SH-SY5Y (cell line): ENCODE measurements around the gene EVA1A.
A peak's percentile ranks its signal among the peaks of the same experiment; 100 is the strongest.

Experiments
- GATA2 ChIP-seq: IDR thresholded peaks from 2 replicates; pipeline ENCODE4 v1.6.1; 2011; ENCODE audit warnings: mild to moderate bottlenecking, low read depth, low read length
- GATA3 ChIP-seq: IDR thresholded peaks from 2 replicates; pipeline ENCODE4 v1.6.1; 2011; ENCODE audit warnings: low read depth, mild to moderate bottlenecking, low read length, moderate library complexity

The EVA1A gene

DNA sequence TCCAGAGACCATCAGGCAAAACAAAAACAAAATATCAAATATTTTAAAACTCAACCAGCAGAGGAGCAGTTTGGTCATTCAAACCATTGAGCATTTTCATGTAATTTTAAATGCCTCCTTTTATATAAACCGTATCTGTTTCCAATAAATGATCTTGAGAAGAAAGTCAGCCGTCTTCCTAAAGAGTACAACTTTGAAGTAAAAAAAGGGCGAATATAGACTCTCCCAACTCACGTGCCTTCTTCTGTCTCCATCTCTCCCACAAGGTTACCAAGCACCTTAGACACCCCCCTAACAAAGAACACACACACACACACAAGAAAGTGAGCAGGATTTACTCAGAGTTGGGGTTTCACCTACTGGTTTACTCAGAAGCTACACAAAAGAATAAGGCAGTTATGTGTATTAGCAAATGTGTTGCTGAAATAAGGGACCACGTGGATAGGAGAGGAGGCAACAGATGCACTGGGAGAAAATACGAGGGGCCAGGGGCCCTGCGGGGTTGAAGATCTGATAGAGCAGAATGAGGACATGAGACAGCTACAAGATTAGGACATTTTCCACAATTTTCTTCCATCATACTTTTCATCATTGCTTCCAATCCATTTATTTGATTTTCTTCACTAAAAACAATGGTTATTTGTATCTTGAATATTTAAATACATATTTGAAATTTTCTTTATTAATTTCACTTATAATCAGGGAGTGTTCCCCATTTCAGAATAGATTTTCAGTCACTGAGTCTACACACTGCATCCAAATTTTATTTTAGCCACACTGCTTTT lies 45.0 kb downstream of the EVA1A start:
- TF ChIP-seq GATA3 = no peak
- TF ChIP-seq GATA2 = no peak

DNA sequence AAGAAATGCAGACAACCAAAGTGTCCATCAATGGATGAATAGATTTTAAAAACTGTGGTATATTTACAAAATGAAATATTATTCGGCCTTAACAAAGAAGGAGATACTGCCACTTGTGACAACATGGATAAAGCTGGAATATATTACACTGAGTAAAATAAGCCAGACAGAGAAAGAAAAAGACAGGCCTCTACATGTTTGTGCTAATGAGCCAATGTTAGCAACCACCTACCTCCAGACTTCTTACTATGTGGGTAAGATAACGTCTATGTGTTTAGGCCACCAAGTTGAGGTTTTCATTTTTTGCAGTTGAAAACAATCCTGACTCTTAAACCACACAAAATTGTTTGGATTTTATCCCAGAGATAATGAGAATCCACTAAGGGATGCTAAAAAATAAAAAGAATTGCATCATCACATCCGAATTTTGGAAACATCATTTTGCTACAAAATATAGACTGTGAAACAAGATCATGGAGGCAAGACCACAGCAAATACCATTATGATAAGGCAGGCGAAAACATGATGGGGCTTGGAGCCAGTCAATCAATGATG lies 47.0 kb downstream of the EVA1A start:
- no peak for TF ChIP-seq GATA2
- no peak for TF ChIP-seq GATA3

DNA sequence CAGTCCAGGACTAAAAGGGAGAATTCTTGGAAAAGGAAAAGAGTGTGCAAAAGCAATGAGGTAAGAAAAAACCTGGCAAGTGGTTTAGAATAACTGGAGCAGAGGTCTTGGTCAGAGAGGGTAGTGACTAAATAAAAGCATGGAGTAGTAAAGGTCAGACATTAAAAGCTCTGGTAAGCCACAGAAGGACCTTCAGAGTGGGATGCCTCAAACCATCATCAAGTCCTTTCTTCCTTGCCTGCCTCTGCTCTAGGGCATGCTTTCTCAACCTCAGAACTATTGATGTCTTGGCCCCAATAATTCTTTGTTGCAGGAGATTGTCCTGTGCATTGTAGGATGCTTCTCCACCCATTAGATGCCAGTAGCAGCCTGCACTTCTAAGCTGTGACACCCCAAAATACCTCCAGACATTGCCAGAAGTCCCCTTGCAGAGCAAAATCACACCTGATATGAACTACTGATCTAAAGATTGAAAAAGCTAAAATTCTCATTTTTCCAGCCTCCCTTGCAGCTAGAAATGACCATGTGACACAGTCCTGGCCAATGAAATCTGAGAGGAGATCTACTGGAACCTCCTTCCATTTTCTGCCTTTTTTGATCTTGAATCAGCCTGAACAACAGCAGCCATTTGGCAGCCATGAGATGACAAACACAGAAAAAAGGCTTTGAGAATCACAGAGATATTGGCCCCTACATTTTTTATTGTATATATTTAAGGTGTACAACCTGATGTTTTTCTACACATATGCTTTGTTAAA lies 48.1 kb downstream of the EVA1A start:
- TF ChIP-seq GATA2 (no peak), GATA3 (no peak)

DNA sequence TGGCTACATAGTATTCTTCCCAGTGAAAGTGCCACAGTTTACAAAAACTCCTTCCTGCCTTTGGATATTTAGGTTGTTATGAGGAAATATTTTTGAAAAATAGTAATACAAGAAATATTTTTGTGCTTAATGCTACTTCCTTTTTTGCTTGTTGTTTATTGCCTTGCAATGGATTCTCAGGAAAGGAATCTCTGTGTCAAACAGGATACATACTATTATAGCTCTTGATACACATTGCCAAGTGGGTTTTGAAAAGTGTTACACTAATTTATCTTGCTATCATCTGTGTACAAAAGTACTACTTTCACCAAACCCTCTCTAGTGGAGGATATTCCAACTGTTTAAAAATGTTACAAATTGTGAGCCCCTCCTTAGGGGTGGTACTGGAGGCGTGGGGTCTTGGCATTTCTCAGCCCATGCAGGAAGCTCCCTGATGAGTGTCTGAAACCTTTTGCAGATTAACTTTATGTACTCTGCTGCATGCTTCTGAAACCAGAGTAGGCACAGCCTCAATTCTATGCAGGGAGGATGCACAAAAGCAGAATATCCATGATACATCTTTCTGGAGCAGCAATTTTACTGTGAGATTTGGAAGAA lies 54.5 kb downstream of the EVA1A start:
- TF ChIP-seq GATA3 (no peak), GATA2 (no peak)

DNA sequence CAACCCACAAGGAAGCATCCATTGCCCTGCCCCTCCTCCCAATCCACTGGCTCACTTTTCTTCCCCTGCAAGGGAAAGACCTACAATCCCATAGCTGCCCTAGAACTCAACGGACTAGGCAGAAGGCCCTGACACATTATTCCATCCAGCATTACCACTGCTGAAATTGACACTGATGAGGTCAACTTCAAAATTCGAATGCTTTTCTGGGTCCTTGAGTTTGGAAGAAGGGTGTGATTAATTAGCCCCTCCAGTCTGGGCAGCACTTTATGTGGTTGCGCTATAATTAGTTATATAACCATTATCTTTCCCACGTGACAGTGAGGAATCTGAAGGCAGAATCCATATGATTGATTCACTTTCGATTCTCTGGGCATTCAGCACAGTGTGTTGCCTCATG lies 55.7 kb downstream of the EVA1A start:
- no peak for TF ChIP-seq GATA2
- TF ChIP-seq GATA3 = no peak

DNA sequence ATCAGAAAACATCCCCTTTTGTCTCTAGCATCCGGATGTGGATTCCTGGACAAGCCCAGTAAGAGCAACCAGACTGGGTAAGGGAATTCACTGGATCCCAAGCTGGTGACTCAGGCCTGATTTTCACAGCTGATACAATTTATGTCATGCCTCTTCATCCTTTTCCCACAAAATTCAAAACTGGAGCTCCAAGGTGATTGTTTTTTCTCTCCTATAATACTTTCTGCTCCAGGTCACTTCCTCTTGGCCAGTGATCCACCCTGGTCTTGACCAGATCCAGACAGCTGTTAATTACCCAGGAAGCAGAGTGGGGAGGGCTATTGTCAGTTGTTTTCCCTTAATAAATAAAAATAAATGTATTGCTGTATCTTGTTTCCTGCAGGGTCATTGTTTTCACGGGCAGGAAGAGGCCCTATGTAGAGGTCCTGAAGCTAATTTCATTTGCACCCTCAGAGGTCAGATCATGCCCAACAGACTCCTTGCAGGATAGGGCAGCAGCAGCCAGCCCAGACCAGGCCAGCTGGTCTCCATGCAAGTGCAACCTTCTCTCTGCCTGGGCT lies 57.6 kb downstream of the EVA1A start:
- TF ChIP-seq GATA3 (no peak), GATA2 (no peak)

DNA sequence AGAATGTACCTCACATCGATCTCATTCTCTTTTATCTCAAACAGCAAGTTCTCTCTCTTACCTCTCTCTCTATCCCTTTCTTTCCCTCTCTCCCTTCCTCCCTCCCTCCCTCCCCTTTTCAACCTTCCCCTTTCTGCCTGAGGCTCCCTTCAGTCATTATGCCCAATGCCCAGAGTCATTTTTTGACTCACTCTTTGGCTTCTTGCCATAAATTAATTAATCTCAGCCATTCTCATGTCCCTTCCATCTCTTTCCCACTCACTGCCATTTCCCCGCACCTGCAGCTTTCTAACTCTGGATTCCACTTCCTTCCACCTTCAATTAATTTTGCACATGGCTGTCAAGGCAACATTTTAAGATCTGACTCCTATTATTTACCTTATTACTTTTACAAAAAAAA lies 60.1 kb downstream of the EVA1A start:
- TF ChIP-seq GATA3 (no peak), GATA2 (no peak)

DNA sequence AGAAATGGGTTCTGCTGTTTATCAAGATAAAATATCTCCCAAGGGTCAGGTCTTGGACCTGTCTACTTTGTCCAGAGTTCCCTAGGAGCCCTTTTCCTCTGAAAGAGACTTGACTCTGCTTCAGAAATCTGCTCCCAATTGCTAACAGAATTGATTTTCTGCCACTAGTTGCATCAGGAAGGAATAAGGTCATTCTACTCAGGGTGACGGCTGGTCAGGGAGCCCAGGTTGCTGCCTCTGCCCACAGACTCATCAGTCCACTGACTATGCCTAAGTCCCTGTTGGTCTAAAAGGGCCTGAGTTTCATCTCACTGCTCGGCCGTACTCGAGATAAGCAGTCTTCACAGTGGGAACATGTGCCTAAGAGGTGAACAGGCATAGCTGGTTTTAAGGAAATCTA lies 61.2 kb downstream of the EVA1A start:
- TF ChIP-seq GATA3 (no peak), GATA2 (no peak)

DNA sequence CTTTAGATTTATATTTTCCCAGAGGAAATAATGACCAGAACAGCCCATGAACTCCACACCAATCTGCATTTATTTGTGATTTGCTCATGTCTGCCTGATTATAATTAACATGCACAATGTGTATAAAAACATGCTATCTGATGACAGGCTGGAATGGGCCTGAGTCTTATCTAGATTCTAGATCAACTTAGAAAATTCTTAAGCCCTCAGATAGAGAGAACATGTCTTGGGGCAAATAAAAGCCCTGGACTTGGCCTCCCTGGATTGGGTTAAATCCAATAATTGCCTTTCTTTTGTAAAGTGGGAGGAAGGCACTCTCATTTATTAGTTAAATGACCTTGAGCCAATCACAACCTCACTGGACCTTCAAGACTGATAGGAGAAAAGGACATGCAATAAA lies 61.8 kb downstream of the EVA1A start:
- TF ChIP-seq GATA2 (no peak), GATA3 (no peak)

DNA sequence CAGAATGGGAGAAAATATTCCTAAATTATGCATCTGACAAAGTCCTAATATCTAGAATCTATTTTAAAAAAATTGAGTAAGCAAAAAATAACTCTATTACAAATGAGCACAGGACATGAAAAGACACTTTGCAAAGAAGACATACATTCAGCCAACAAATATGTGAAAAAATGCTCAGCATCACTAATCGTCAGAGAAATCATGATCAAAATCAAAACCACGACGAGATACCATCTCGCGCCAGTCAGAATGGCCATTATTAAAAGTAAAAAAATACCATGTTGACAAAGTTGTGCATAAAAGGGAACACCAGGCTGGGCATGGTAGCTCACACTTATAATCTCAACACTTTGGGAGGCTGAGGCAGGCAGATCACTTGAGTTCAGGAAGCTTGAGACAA lies 63.5 kb downstream of the EVA1A start:
- TF ChIP-seq GATA3 = no peak
- no peak for TF ChIP-seq GATA2

DNA sequence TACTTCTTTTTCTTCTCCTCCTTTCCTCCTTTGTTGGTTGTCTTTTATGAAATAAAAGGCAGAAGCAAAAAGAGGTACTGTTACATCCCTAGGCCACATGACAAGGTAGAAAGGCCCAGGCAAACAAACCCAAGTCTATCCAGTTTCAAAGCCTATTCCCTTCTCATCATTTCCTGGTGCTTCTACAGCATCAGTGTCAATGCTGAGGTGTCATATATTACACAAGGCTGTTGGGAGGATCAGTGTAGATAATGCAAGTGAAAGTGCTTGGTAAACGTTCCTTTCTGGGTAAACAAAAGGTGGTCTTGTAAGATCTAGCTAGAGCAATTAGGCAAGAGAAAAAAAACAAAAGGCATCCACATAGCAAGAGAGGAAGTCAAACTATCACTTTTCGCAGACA lies 64.9 kb downstream of the EVA1A start:
- no peak for TF ChIP-seq GATA2
- TF ChIP-seq GATA3 = no peak

DNA sequence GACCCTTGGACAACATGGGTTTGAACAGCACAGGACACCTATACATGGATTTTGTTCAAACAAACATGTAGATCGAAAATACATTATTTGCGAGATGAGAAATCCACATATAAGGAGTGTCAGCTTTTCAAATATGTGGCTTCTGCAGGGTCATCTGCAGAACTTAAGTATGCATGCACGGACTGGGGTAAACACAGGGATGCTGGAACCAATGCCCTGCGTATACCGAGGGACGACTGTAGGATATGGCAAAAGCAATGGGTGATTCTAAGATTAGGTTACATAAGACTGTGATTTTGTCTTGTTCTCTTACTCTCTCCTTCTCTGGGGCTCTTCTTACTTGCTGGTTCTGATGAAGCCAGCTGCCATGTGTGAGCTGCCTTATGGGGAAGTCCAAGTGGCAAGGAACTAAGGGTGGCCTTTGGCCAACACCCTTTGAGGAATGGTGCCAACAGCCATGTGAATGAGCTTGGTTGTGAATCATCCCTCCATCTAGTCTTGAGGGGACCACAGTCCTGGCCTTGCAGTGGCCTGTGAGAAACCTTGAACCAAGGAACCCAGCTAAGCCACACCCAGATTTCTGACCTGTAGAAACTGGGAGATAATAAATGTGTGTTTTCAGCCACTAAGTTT lies 66.5 kb downstream of the EVA1A start:
- no peak for TF ChIP-seq GATA2
- no peak for TF ChIP-seq GATA3

DNA sequence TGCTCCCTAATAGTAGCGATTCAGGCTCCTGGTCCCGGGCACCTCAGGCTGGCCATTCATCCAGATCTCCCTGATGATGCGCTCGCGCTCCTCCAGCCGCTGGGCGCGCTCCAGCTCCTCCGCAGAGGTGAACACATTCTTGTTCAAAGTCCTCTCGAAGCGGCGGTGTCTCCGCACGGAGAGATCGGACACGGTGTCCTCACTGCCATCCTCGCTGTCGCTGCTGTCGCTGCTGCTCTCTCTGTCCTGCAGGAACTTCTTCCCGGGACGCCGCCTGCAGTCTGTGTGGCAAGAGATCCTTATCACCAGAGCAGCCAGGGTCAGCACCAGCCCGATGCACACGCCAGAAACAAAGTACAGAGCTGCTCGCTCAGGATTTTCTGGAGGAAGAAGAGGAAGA lies 67.5 kb downstream of the EVA1A start:
- peak; percentile 100 for TF ChIP-seq GATA2
- peak; percentile 93 for TF ChIP-seq GATA3

DNA sequence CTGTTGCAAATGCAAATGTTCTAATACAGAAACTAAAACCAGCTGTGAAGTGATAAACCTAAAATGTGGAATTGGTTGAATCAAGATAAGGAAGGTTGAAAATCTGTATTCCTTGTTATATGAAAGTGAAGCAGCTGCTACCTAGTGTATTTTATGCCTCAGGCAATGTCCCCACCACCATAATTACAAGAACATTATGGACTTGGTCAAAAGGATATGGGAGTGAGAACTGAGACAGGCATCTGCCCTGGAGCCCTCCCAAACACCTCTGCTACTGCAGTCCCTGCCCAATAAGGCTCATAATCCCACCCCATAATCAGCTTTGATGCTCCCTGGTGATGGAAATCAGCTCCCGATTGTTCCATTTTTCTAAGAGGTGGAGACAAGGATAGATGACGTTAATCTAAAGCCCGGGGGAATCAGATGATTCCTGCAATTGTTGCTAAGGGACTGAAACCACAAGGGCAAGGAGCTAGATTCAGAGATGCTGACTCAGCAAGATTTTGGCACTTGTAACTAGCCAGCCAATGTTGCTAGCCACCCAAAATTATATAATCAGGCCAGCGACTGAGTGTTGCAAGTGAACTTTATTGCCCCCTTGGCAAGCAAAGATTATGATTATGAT lies 69.5 kb downstream of the EVA1A start:
- TF ChIP-seq GATA2 = peak; percentile 53
- TF ChIP-seq GATA3 = no peak
